B cell (primary cell): Measurements from ENCODE around the gene GRPR. TPM values are rescaled to one million over a fixed set of nuclear protein-coding genes. Genes with fewer than 3 reads are reported as not detected.

Experiments
- ATAC-seq: fragments of 200-7000 bp; cut with Tn5 transposase; one replicate; pipeline ENCODE4 v1.10.0; 2021; ENCODE audit warnings: low read depth, mild to moderate bottlenecking, moderate number of reproducible peaks, moderate library complexity
- CTCF ChIA-PET: fragments of 350-600 bp; sonication (Branson Sonifier 250); formaldehyde crosslinking; loops from one replicate; lab custom pipeline; 2021; ENCODE audit warnings: antibody characterized with exemption, inconsistent platforms; lab: Charles Lee
- POLR2A ChIA-PET: fragments of 350-600 bp; sonication (Branson Sonifier 250); formaldehyde crosslinking; loops from one replicate; lab custom pipeline; 2021; ENCODE audit warnings: antibody characterized with exemption; lab: Charles Lee
- DNase-seq: peaks from one replicate; pipeline ENCODE4 v3.0.0; 2013
- H2AFZ ChIP-seq: 2 replicates; pipeline ENCODE4 v1.6.1; 2012; ENCODE audit warnings: mild to moderate bottlenecking, low read depth, low read length; ENCODE audit not compliant: insufficient read depth, poor library complexity, severe bottlenecking
- H3K27ac ChIP-seq, 2 donors: 1 replicate in 1 of 2; 2 replicates in 1 of 2; pipeline ENCODE4 v1.5.1; 2012 to 2013; ENCODE audit warnings: low read length in 2 of 2, mild to moderate bottlenecking in 2 of 2, moderate library complexity in 1 of 2
- H3K27me3 ChIP-seq, 4 experiments: fragments of 200-600 bp in 1 of 4; sonication (generic) in 1 of 4; replicated peaks in 1 of 4; 1 replicate in 2 of 4; 2 replicates in 2 of 4; pipeline versions ENCODE4 v1.6.1 to v1.7.0; 2013 to 2016; ENCODE audit warnings: low read length in 3 of 4, mild to moderate bottlenecking in 2 of 4, mixed read lengths in 1 of 4, moderate library complexity in 1 of 4; ENCODE audit not compliant: insufficient read depth in 4 of 4, control insufficient read depth in 3 of 4; ENCODE audit errors: control extremely low read depth in 1 of 4
- H3K36me3 ChIP-seq, 2 experiments: replicated peaks in 1 of 2; 1 replicate in 1 of 2; 2 replicates in 1 of 2; pipeline versions ENCODE4 v1.6.1 to v1.7.1; 2013; ENCODE audit warnings: low read length in 1 of 2; ENCODE audit not compliant: insufficient read depth in 2 of 2, control insufficient read depth in 1 of 2; ENCODE audit errors: control extremely low read depth in 1 of 2, extremely low read depth in 1 of 2
- H3K4me1 ChIP-seq, 2 donors: fragments of 200-600 bp in 1 of 2; sonication (generic) in 1 of 2; 1 replicate in 1 of 2; 2 replicates in 1 of 2; pipeline versions ENCODE4 v1.5.1 to v1.6.1; 2013 to 2017; ENCODE audit warnings: low read length in 2 of 2; ENCODE audit not compliant: control insufficient read depth in 2 of 2, insufficient read depth in 2 of 2
- H3K4me2 ChIP-seq: replicated peaks from 2 replicates; pipeline ENCODE3; 2012; ENCODE audit warnings: mild to moderate bottlenecking, low read depth, low read length; ENCODE audit not compliant: poor library complexity, severe bottlenecking
- H3K4me3 ChIP-seq, 5 experiments: fragments of 200-600 bp in 1 of 5; sonication (generic) in 1 of 5; 1 replicate in 3 of 5; 2 replicates in 2 of 5; pipeline versions ENCODE4 v1.5.1 to v1.7.0; 2011 to 2016; ENCODE audit warnings: low read length in 4 of 5, mild to moderate bottlenecking in 4 of 5, low read depth in 2 of 5, control low read depth in 1 of 5, moderate library complexity in 1 of 5; ENCODE audit not compliant: insufficient read depth in 1 of 5; ENCODE audit errors: control extremely low read depth in 1 of 5, extremely low read depth in 1 of 5
- H3K79me2 ChIP-seq: fragments of 200-600 bp; sonication (generic); one replicate; pipeline ENCODE4 v1.6.0; 2016; ENCODE audit warnings: low read length; ENCODE audit not compliant: control insufficient read depth, insufficient read depth
- H3K9ac ChIP-seq: fragments of 200-600 bp; sonication (generic); 2 replicates; pipeline ENCODE4 v1.6.1; 2017; ENCODE audit warnings: mild to moderate bottlenecking, low read length, moderate library complexity
- H3K9me3 ChIP-seq, 3 donors: one replicate each; pipeline versions ENCODE4 v1.6.1 to v1.7.1; 2013; ENCODE audit warnings: low read length in 2 of 3; ENCODE audit not compliant: control insufficient read depth in 2 of 3, insufficient read depth in 1 of 3; ENCODE audit errors: control extremely low read depth in 1 of 3
- H4K20me1 ChIP-seq: 2 replicates; pipeline ENCODE4 v1.6.0; 2012; ENCODE audit warnings: mild to moderate bottlenecking, low read length; ENCODE audit not compliant: insufficient read depth, control insufficient read depth, poor library complexity, severe bottlenecking
- H3K27ac Mint-ChIP-seq: one replicate; pipeline ENCODE4 v1.8.0; 2021; ENCODE audit warnings: mixed read lengths
- H3K27me3 Mint-ChIP-seq: one replicate; pipeline ENCODE4 v1.8.0; 2021; ENCODE audit warnings: mixed read lengths
- H3K4me1 Mint-ChIP-seq: one replicate; pipeline ENCODE4 v1.8.0; 2021; ENCODE audit warnings: mixed read lengths
- H3K4me3 Mint-ChIP-seq: one replicate; pipeline ENCODE4 v1.8.0; 2021; ENCODE audit warnings: mixed read lengths
- H3K9me3 Mint-ChIP-seq: one replicate; pipeline ENCODE4 v1.8.0; 2022; ENCODE audit warnings: mixed read lengths; ENCODE audit not compliant: insufficient read depth
- CTCF ChIP-seq: fragments of 200-600 bp; IDR thresholded peaks from one replicate; pipeline ENCODE4 v1.8.0; 2022; ENCODE audit warnings: antibody characterized with exemption, mild to moderate bottlenecking
- EZH2 ChIP-seq: IDR thresholded peaks from 2 replicates; pipeline ENCODE4 v1.6.1; 2012; ENCODE audit warnings: borderline replicate concordance, low read depth, mild to moderate bottlenecking, moderate library complexity, low read length; ENCODE audit not compliant: insufficient read depth, poor library complexity, severe bottlenecking
- WGBS: methylation state at CpG from one replicate; pipeline ENCODE4 v1.1.5; 2013; ENCODE audit warnings: missing lambda C conversion rate; ENCODE audit not compliant: insufficient coverage; 5-methylcytosine and 5-hydroxymethylcytosine counted together
- intact Hi-C: fragments of 100-400 bp; cut with micrococcal nuclease; formaldehyde crosslinking; loops from one replicate; pipeline ENCODE4 v1.10.0; 2022
- polyA plus RNA-seq: library from polyadenylated mRNA; depleted of rRNA; stranded (reverse); fragments of >200 nt; gene quantifications from 2 replicates; pipeline ENCODE4 v1.2.3, GENCODE V29; 2012
- total RNA-seq, 2 donors: library from RNA; stranded (reverse); fragments of 120-200 nt in 1 of 2; gene quantifications; 1 replicate in 1 of 2; 2 replicates in 1 of 2; pipeline versions ENCODE4 v1.2.3 to v1.2.4, GENCODE V29; 2013 to 2022

The GRPR gene
- total and polyA plus RNA-seq, 2 donors (not counting 1 experiment from before 2014, with no cell fraction given), result 0.30 to 0.42 TPM

- Histone ChIP-seq H2AFZ (no peak overlapping the region), H3K79me2 (no peaks in the 10 kb centered on the region), H3K4me1 (no peaks in the 10 kb centered on the region), H4K20me1 (no peaks in the 10 kb centered on the region), H3K9ac (no peak overlapping the region), H3K27ac (no peak overlapping the region), H3K4me3 (no peak overlapping the region), H3K27me3 (peaks cover 0 to 3% (median 0%) of the 10 kb centered on the region in 4 experiments), H3K36me3 (no peaks in the 10 kb centered on the region), H3K9me3 (no peaks in the 10 kb centered on the region), H3K4me2 (no peak overlapping the region)
- POLR2A ChIA-PET, result no interaction called here
- no peak overlapping the region for H3K27ac Mint-ChIP-seq
- H3K4me1 Mint-ChIP-seq, result no peaks in the 10 kb centered on the region
- H3K27me3 Mint-ChIP-seq, result peaks cover 11% of the 10 kb centered on the region
- CTCF ChIA-PET, result no interaction called here
- intact Hi-C loops, result no loop called here
- no peak for ATAC-seq
- H3K4me3 Mint-ChIP-seq, result no peak overlapping the region
- TF ChIP-seq CTCF, result no peak
- TF ChIP-seq EZH2, result no peak
- no peak for DNase-seq
- no CpG with 5 or more reads among the region's 1 CpG for WGBS
- no peaks in the 10 kb centered on the region for H3K9me3 Mint-ChIP-seq
Observed at GRCh38 chrX:16199343-16199742, 76.0 kb downstream of the GRPR start.

GRCh38 chrX:16202943-16203342 is 79.6 kb downstream of the GRPR start:
- H3K27me3 Mint-ChIP-seq, result peaks cover 5% of the 10 kb centered on the region

More at GRCh38 chrX:16202943-16203342, 79.6 kb downstream of the GRPR start:
- Histone ChIP-seq H3K9me3 (no peaks in the 10 kb centered on the region), H4K20me1 (no peaks in the 10 kb centered on the region), H3K4me3 (no peak overlapping the region), H3K9ac (no peak overlapping the region), H3K27me3 (peaks cover 0 to 3% (median 0%) of the 10 kb centered on the region in 4 experiments), H2AFZ (no peak overlapping the region), H3K79me2 (no peaks in the 10 kb centered on the region), H3K36me3 (no peaks in the 10 kb centered on the region), H3K4me2 (no peak overlapping the region), H3K27ac (no peak overlapping the region), H3K4me1 (no peaks in the 10 kb centered on the region)
- TF ChIP-seq EZH2 (no peak), CTCF (no peak)
- no peaks in the 10 kb centered on the region for H3K9me3 Mint-ChIP-seq
- no peaks in the 10 kb centered on the region for H3K4me1 Mint-ChIP-seq
- ChIA-PET CTCF (no interaction called here), POLR2A (no interaction called here)
- no peak overlapping the region for H3K27ac Mint-ChIP-seq
- WGBS, result no CpG with 5 or more reads among the region's 4 CpGs
- ATAC-seq, result no peak
- DNase-seq, result no peak
- H3K4me3 Mint-ChIP-seq, result no peak overlapping the region
- intact Hi-C loops, result no loop called here

Other genes starting within 250 kb of the GRPR start
- not detected in 2 replicates for gene MAGEB17, start 43.9 kb downstream of the GRPR start, total RNA-seq
- 0.16 TPM in 1 of 2 replicates, not detected in the other for gene MAGEB17, start 43.9 kb downstream of the GRPR start, polyA plus RNA-seq